ENCODE data around the gene MRM3.

Gene MRM3

GRCh38 chr17:742147-742793 is 39.9 kb upstream of the MRM3 start:
- TF ChIP-seq CTCF (IDR thresholded peaks at IDR 0.05; ENCODE audit: control extremely low read depth, extremely low read depth, low read depth, missing control alignments), result no peak
- ChIA-PET CTCF (interaction anchor here (1.0 to 1.7 kb wide), 4 partner anchors 8 to 254 kb away, joined by 3 to 4 read pairs (median 3); partner anchors contain the start of genes GEMIN4 and TIMM22), POLR2A (interaction anchor here (0.6 to 0.9 kb wide), 3 partner anchors 9 to 511 kb away, joined by 3 read pairs; no protein-coding TSS in a partner anchor)
- no peak for DNase-seq (ENCODE audit: extremely low spot score)

GRCh38 chr17:743139-743538 is 39.0 kb upstream of the MRM3 start:
- POLR2A ChIA-PET, result interaction anchor here (0.6 kb wide), 1 partner anchor 39 kb away, joined by 3 read pairs; no protein-coding TSS in a partner anchor
- DNase-seq (ENCODE audit: extremely low spot score), result no peak
- CTCF ChIA-PET, result interaction anchor here (0.8 kb wide), 1 partner anchor 254 kb away, joined by 3 read pairs; the partner anchor contains the start of gene TIMM22
- no peak for TF ChIP-seq CTCF (IDR thresholded peaks at IDR 0.05; ENCODE audit: control extremely low read depth, extremely low read depth, low read depth, missing control alignments)

- ChIA-PET POLR2A (interaction anchor here (0.6 kb wide), 1 partner anchor 9 kb away, joined by 3 read pairs; no protein-coding TSS in a partner anchor), CTCF (interaction anchor here (0.9 to 2.0 kb wide), 3 partner anchors 10 to 21 kb away, joined by 3 to 4 read pairs (median 3); no protein-coding TSS in a partner anchor)
- no peak for TF ChIP-seq CTCF (IDR thresholded peaks at IDR 0.05; ENCODE audit: control extremely low read depth, extremely low read depth, low read depth, missing control alignments)
- DNase-seq (ENCODE audit: extremely low spot score), result no peak
Observed at GRCh38 chr17:744937-745336, 37.2 kb upstream of the MRM3 start.

- no peak for TF ChIP-seq CTCF (IDR thresholded peaks at IDR 0.05; ENCODE audit: control extremely low read depth, extremely low read depth, low read depth, missing control alignments)
- DNase-seq (ENCODE audit: extremely low spot score), result no peak
- POLR2A ChIA-PET, result interaction anchor here (0.6 kb wide), 1 partner anchor 9 kb away, joined by 3 read pairs; no protein-coding TSS in a partner anchor
- CTCF ChIA-PET, result interaction anchor here (2.0 kb wide), 1 partner anchor 21 kb away, joined by 4 read pairs; no protein-coding TSS in a partner anchor
Observed at GRCh38 chr17:745406-745805, 36.7 kb upstream of the MRM3 start.

- POLR2A ChIA-PET, result no interaction called here
Observed at GRCh38 chr17:746181-746580, 36.0 kb upstream of the MRM3 start.

More at GRCh38 chr17:746181-746580, 36.0 kb upstream of the MRM3 start:
- CTCF ChIA-PET, result interaction anchor here (2.0 kb wide), 1 partner anchor 20 kb away, joined by 4 read pairs; no protein-coding TSS in a partner anchor
- DNase-seq (ENCODE audit: extremely low spot score), result no peak
- no peak for TF ChIP-seq CTCF (IDR thresholded peaks at IDR 0.05; ENCODE audit: control extremely low read depth, extremely low read depth, low read depth, missing control alignments)
